MCF 10A (cell line): ENCODE results near the gene GPR156. TPM values are rescaled to one million over a fixed set of nuclear protein-coding genes. Genes with fewer than 3 reads are reported as not detected.

Experiments
- BruUV-seq: library from RNA; stranded (reverse); fragments of 400-500 nt; replicated peaks from 2 replicates; lab custom pipeline; 2021; lab: Mats Ljungman, UMichigan
- CTCF ChIA-PET: fragments of 300-600 bp; sonication (Branson Sonifier 250); formaldehyde crosslinking; extraction: SDS; loops from one replicate; lab custom pipeline; 2021; ENCODE audit warnings: antibody characterized with exemption, inconsistent platforms; lab: Yijun Ruan, JAX
- POLR2A ChIA-PET: fragments of 300-600, 350-650 bp; sonication (Branson Sonifier 250); formaldehyde crosslinking; extraction: SDS; loops from one replicate; lab custom pipeline; 2020; ENCODE audit warnings: antibody characterized with exemption, inconsistent platforms; lab: Yijun Ruan, JAX
- DNase-seq: peaks from one replicate; pipeline ENCODE4 v3.0.0-alpha.2; 2018; ENCODE audit not compliant: unreplicated experiment
- H3K27ac Mint-ChIP-seq: one replicate; pipeline ENCODE4 v1.8.0; 2022; ENCODE audit warnings: mild to moderate bottlenecking, low read depth, mixed read lengths; ENCODE audit not compliant: unreplicated experiment
- H3K27me3 Mint-ChIP-seq: one replicate; pipeline ENCODE4 v1.8.0; 2022; ENCODE audit warnings: mixed read lengths; ENCODE audit not compliant: insufficient read depth, unreplicated experiment
- H3K36me3 Mint-ChIP-seq: one replicate; pipeline ENCODE4 v1.8.0; 2022; ENCODE audit warnings: mild to moderate bottlenecking, moderate library complexity, mixed read lengths; ENCODE audit not compliant: insufficient read depth, unreplicated experiment
- H3K4me1 Mint-ChIP-seq: one replicate; pipeline ENCODE4 v1.8.0; 2022; ENCODE audit warnings: mixed read lengths; ENCODE audit not compliant: insufficient read depth, unreplicated experiment
- H3K4me3 Mint-ChIP-seq: one replicate; pipeline ENCODE4 v1.8.0; 2022; ENCODE audit warnings: mild to moderate bottlenecking, moderate library complexity, mixed read lengths; ENCODE audit not compliant: unreplicated experiment
- H3K9me3 Mint-ChIP-seq: one replicate; pipeline ENCODE4 v1.8.0; 2022; ENCODE audit warnings: mixed read lengths; ENCODE audit not compliant: unreplicated experiment
- intact Hi-C: fragments of 100-400 bp; cut with micrococcal nuclease; formaldehyde crosslinking; loops from 2 replicates; pipeline ENCODE4 v1.14.1; 2022
- total RNA-seq: library from RNA; stranded (reverse); gene quantifications from 2 replicates; pipeline ENCODE4 v1.2.3, GENCODE V29; 2022
- TF ChIP-seq, protein P1 (sequence below): fragments of 200-600 bp; IDR thresholded peaks from one replicate; pipeline ENCODE4 v1.8.0; 2022; ENCODE audit warnings: antibody characterized with exemption, mild to moderate bottlenecking; ENCODE audit not compliant: unreplicated experiment

Gene GPR156
- total RNA-seq, 1 experiment from 2014 or later, result 0.72 TPM

- H3K4me3 Mint-ChIP-seq, result peak overlapping the region; percentile 65
- H3K27me3 Mint-ChIP-seq, result no peaks in the 10 kb centered on the region
- peak; percentile 17 for DNase-seq
- no peaks in the 10 kb centered on the region for H3K36me3 Mint-ChIP-seq
- peaks cover 36% of the 10 kb centered on the region for H3K4me1 Mint-ChIP-seq
- H3K27ac Mint-ChIP-seq, result peak overlapping the region; percentile 96
- intact Hi-C loops, result loop anchor here (1.0 kb wide), 1 partner anchor 83 kb away; no protein-coding TSS in a partner anchor
- POLR2A ChIA-PET, result interaction anchor here (0.6 to 11.8 kb wide), 15 partner anchors 8 to 312 kb away, joined by 3 to 174 read pairs (median 4); partner anchors contain the start of gene GSK3B
- TF ChIP-seq, protein P1, sequence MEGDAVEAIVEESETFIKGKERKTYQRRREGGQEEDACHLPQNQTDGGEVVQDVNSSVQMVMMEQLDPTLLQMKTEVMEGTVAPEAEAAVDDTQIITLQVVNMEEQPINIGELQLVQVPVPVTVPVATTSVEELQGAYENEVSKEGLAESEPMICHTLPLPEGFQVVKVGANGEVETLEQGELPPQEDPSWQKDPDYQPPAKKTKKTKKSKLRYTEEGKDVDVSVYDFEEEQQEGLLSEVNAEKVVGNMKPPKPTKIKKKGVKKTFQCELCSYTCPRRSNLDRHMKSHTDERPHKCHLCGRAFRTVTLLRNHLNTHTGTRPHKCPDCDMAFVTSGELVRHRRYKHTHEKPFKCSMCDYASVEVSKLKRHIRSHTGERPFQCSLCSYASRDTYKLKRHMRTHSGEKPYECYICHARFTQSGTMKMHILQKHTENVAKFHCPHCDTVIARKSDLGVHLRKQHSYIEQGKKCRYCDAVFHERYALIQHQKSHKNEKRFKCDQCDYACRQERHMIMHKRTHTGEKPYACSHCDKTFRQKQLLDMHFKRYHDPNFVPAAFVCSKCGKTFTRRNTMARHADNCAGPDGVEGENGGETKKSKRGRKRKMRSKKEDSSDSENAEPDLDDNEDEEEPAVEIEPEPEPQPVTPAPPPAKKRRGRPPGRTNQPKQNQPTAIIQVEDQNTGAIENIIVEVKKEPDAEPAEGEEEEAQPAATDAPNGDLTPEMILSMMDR, result no peak
- CTCF ChIA-PET, result interaction anchor here (0.6 to 2.9 kb wide), 13 partner anchors 8 to 953 kb away, joined by 3 to 22 read pairs (median 4); no protein-coding TSS in a partner anchor
- no TSS peak for BruUV-seq
- H3K9me3 Mint-ChIP-seq, result no peaks in the 10 kb centered on the region
Observed at GRCh38 chr3:120177707-120178306, 107.2 kb downstream of the GPR156 start.

- peak overlapping the region; percentile 65 for H3K4me3 Mint-ChIP-seq
- H3K4me1 Mint-ChIP-seq, result peaks cover 34% of the 10 kb centered on the region
- ChIA-PET CTCF (interaction anchor here (0.6 to 4.1 kb wide), 8 partner anchors 7 to 284 kb away, joined by 3 to 27 read pairs (median 4); no protein-coding TSS in a partner anchor), POLR2A (interaction anchor here (0.6 to 11.8 kb wide), 14 partner anchors 7 to 312 kb away, joined by 3 to 174 read pairs (median 4); partner anchors contain the start of gene GSK3B)
- TF ChIP-seq, protein P1, result no peak
- no TSS peak for BruUV-seq
- H3K9me3 Mint-ChIP-seq, result no peaks in the 10 kb centered on the region
- peak; percentile 93 for DNase-seq
- peak overlapping the region; percentile 96 for H3K27ac Mint-ChIP-seq
- intact Hi-C loops, result loop anchor here (1.0 kb wide), 1 partner anchor 82 kb away; no protein-coding TSS in a partner anchor
- H3K36me3 Mint-ChIP-seq, result no peaks in the 10 kb centered on the region
- no peaks in the 10 kb centered on the region for H3K27me3 Mint-ChIP-seq
Observed at GRCh38 chr3:120177151-120177550, 107.9 kb downstream of the GPR156 start.

DNA sequence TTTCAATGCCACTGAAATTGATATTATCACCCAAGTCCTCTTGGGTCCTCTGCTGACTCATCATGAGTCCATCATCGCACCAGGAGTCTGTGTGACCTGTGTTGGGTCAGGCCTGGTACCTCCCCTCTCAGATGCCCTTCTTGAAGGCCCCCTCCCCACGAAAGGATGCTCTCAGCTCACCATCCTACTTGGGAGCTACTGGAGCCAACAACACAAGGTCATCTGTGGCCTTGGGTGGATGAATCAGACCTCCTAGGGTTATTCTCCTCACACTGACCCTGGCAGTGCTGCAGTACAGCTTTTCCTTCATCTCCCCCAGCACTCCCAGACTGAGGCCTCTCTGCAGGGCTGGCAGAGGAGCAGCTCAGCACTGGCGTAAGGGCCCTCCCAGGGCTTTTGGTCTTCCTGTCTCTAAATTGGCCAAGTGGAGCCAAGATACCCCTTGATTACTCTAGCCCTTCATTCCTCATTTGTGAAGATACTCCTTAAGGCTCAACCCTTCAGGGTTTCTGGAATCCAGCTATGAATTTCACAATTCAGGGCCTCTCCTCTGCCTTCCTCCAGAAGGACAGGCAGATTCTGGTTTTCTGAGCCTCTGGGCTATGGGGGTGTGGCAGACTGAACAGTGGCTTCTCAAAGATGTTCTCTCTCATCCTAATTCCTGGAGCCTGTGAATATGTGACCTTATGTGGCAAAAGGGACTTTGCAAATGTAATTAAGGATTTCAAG lies 110.0 kb downstream of the GPR156 start:
- peaks cover 40% of the 10 kb centered on the region for H3K4me1 Mint-ChIP-seq
- no peaks in the 10 kb centered on the region for H3K9me3 Mint-ChIP-seq
- CTCF ChIA-PET, result interaction anchor here (1.0 to 4.1 kb wide), 3 partner anchors 17 to 282 kb away, joined by 3 to 27 read pairs (median 4); no protein-coding TSS in a partner anchor
- no TSS peak for BruUV-seq
- H3K27ac Mint-ChIP-seq, result no peak overlapping the region
- TF ChIP-seq, protein P1, result no peak
- H3K36me3 Mint-ChIP-seq, result no peaks in the 10 kb centered on the region
- POLR2A ChIA-PET, result interaction anchor here (0.6 to 11.8 kb wide), 5 partner anchors 15 to 91 kb away, joined by 3 to 174 read pairs (median 13); partner anchors contain the start of gene GSK3B
- intact Hi-C loops, result no loop called here
- no peak overlapping the region for H3K4me3 Mint-ChIP-seq
- H3K27me3 Mint-ChIP-seq, result no peaks in the 10 kb centered on the region
- DNase-seq, result no peak
